SU-DHL-6 (cell line): ENCODE results near the gene IRGQ.
A peak's percentile ranks its signal among the peaks of the same experiment; 100 is the strongest.

Source experiments
- H2AFZ ChIP-seq: fragments of 200-600 bp; sonication (generic); 2 replicates; pipeline ENCODE4 v1.6.1; 2014; ENCODE audit warnings: low read depth, mild to moderate bottlenecking, moderate library complexity, mixed read lengths, antibody characterized with exemption, low read length; ENCODE audit not compliant: severe bottlenecking
- H3F3A ChIP-seq: fragments of 200-600 bp; shearing (Covaris generic); 2 replicates; pipeline ENCODE4 v1.6.0; 2016; ENCODE audit warnings: antibody characterized with exemption, mild to moderate bottlenecking; ENCODE audit not compliant: insufficient read depth
- H3K27ac ChIP-seq: fragments of 200-600 bp; sonication (generic); 2 replicates; pipeline ENCODE4 v1.5.1; 2016; ENCODE audit warnings: low read depth, mild to moderate bottlenecking, low read length, moderate library complexity, mixed read lengths
- H3K27me3 ChIP-seq: fragments of 200-600 bp; sonication (generic), shearing (Covaris generic); 2 replicates; pipeline ENCODE4 v1.6.0; 2014; ENCODE audit warnings: mild to moderate bottlenecking, low read length
- H3K36me3 ChIP-seq: fragments of 200-600 bp; sonication (generic); 2 replicates; pipeline ENCODE4 v1.6.1; 2014; ENCODE audit warnings: mild to moderate bottlenecking, low read length, mixed read lengths
- H3K4me2 ChIP-seq: fragments of 300-600, 200-600 bp; shearing (Covaris generic), sonication (generic); 2 replicates; pipeline ENCODE4 v1.6.0; 2014; ENCODE audit warnings: low read length, low read depth, mild to moderate bottlenecking; ENCODE audit not compliant: poor library complexity, severe bottlenecking
- H3K4me3 ChIP-seq: fragments of 200-600 bp; sonication (generic); 2 replicates; pipeline ENCODE4 v1.5.1; 2014; ENCODE audit warnings: antibody characterized with exemption, low read length, mild to moderate bottlenecking, mixed read lengths; ENCODE audit not compliant: insufficient read depth, poor library complexity, severe bottlenecking
- H3K79me2 ChIP-seq: fragments of 200-600 bp; sonication (generic); 2 replicates; pipeline ENCODE4 v1.6.1; 2014; ENCODE audit warnings: mild to moderate bottlenecking, low read length, moderate library complexity; ENCODE audit not compliant: insufficient read depth
- H3K9ac ChIP-seq: fragments of 200-600 bp; sonication (generic); 2 replicates; pipeline ENCODE4 v1.7.0; 2014; ENCODE audit warnings: mild to moderate bottlenecking, low read length
- H3K9me2 ChIP-seq: fragments of 200-600 bp; sonication (generic); replicated peaks from 2 replicates; pipeline ENCODE4 v1.6.1; 2014; ENCODE audit warnings: low read length; ENCODE audit not compliant: insufficient read depth
- H3K9me3 ChIP-seq: fragments of 200-600 bp; sonication (generic); 2 replicates; pipeline ENCODE4 v1.6.1; 2014; ENCODE audit warnings: low read length, mixed read lengths; ENCODE audit not compliant: insufficient read depth
- H4K20me1 ChIP-seq: fragments of 200-600 bp; sonication (generic); 2 replicates; pipeline ENCODE4 v1.6.1; 2014; ENCODE audit warnings: low read depth, mild to moderate bottlenecking, antibody characterized with exemption, low read length, moderate library complexity, mixed read lengths
- CTCF ChIP-seq: fragments of 200-600 bp; sonication (generic); IDR thresholded peaks from one replicate; pipeline ENCODE4 v1.5.1; 2017; ENCODE audit warnings: antibody characterized with exemption, mild to moderate bottlenecking, low read length, moderate library complexity; ENCODE audit not compliant: insufficient read depth, poor library complexity, severe bottlenecking
- EZH2phosphoT487 ChIP-seq: fragments of 200-600 bp; sonication (generic), shearing (Covaris generic); conservative IDR thresholded peaks from 2 replicates; pipeline ENCODE4 v1.6.1; 2018; ENCODE audit warnings: mild to moderate bottlenecking, antibody characterized with exemption, low read length, moderate library complexity, mixed read lengths

IRGQ gene

GRCh38 chr19:43563816-43564457 lies 32.0 kb downstream of the IRGQ start:
- H3K4me3 ChIP-seq = no peak overlapping the region
- no peaks in the 10 kb centered on the region for H3K27me3 ChIP-seq
- H3K27ac ChIP-seq = peak overlapping the region; percentile 56
- no peaks in the 10 kb centered on the region for H4K20me1 ChIP-seq
- H3K36me3 ChIP-seq = no peaks in the 10 kb centered on the region
- H3K79me2 ChIP-seq = peaks cover 7% of the 10 kb centered on the region; the same call in 1 of the 2 replicates
- H2AFZ ChIP-seq = no peak overlapping the region
- no peaks in the 10 kb centered on the region for H3K9me2 ChIP-seq
- H3K9ac ChIP-seq = no peak overlapping the region
- peaks cover 9% of the 10 kb centered on the region; the same call in 1 of the 2 replicates for H3F3A ChIP-seq
- no peaks in the 10 kb centered on the region for H3K9me3 ChIP-seq
- TF ChIP-seq EZH2phosphoT487 (no peak), CTCF (no peak)
- no peak overlapping the region for H3K4me2 ChIP-seq

GRCh38 chr19:43562698-43563241 lies 33.2 kb downstream of the IRGQ start:
- no peak for TF ChIP-seq EZH2phosphoT487
- TF ChIP-seq CTCF = no peak
- no peak overlapping the region for H3K9ac ChIP-seq
- H2AFZ ChIP-seq = no peak overlapping the region
- no peaks in the 10 kb centered on the region for H3K27me3 ChIP-seq
- no peaks in the 10 kb centered on the region for H3K9me3 ChIP-seq
- no peaks in the 10 kb centered on the region for H3K9me2 ChIP-seq
- no peak overlapping the region for H3K4me3 ChIP-seq
- H3K36me3 ChIP-seq = no peaks in the 10 kb centered on the region
- H3K79me2 ChIP-seq = peaks cover 7% of the 10 kb centered on the region; the same call in 1 of the 2 replicates
- H3K4me2 ChIP-seq = peak overlapping the region; percentile 4
- H4K20me1 ChIP-seq = no peaks in the 10 kb centered on the region
- peaks cover 9% of the 10 kb centered on the region; the same call in 1 of the 2 replicates for H3F3A ChIP-seq
- peak overlapping the region; percentile 56 for H3K27ac ChIP-seq

GRCh38 chr19:43562226-43562697 lies 33.7 kb downstream of the IRGQ start:
- Histone ChIP-seq H3K27me3 (no peaks in the 10 kb centered on the region), H3K27ac (peak overlapping the region; percentile 56), H3K4me2 (peak overlapping the region; percentile 4), H3K79me2 (peaks cover 7% of the 10 kb centered on the region; the same call in 1 of the 2 replicates), H3K4me3 (no peak overlapping the region), H2AFZ (no peak overlapping the region), H3K9ac (no peak overlapping the region), H4K20me1 (no peaks in the 10 kb centered on the region), H3F3A (peaks cover 9% of the 10 kb centered on the region; the same call in 1 of the 2 replicates), H3K9me2 (no peaks in the 10 kb centered on the region), H3K9me3 (no peaks in the 10 kb centered on the region), H3K36me3 (no peaks in the 10 kb centered on the region)
- TF ChIP-seq EZH2phosphoT487 (no peak), CTCF (no peak)
